ENCODE data around the gene TRUB2.
"Not testable (repeated sequence)": the region's sequence is repeated elsewhere in the genome, so short reads cannot be mapped to it uniquely, and the experiment has no call there.

DNA sequence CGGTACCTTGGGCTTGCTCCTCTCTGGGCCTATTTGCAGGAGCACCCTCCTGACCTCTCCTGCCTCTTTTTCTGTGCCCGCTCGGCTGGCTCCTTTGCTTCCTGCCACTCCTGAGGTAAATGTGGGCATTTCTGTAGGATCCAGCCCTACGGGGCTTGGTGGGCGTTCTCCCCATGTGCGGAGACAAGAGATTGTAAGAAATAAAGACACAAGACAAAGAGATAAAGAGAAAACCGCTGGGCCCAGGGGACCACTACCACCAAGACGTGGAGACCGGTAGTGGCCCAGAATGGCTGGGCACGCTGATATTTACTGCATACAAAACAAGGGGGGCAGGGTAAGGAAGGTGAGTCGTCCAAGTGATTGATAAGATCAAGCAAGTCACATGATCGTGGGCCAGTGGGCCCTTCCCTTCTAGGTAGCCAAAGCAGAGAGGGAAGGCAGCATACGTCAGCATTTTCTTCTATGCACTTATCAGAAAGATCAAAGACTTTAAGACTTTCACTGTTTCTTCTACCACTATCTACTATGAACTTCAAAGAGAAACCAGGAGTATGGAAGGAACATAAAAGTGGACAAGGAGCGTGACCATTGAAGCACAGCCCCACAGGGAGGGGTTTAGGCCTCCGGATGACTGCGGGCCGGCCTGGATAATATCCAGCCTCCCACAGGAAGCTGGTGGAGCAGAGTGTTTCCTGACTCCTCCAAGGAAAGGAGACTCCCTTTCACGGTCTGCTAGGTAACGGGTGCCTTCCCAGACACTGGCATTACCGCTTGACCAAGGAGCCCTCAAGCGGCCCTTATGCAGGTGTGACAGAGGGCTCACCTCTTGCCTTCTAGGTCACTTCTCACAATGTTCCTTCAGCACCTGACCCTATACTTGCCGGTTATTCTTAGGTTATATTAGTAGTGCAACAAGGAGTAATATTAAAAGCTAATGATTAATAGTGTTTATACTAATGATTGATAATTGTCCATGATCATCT is 42.9 kb downstream of the TRUB2 start:
- TF ChIP-seq, protein P1, sequence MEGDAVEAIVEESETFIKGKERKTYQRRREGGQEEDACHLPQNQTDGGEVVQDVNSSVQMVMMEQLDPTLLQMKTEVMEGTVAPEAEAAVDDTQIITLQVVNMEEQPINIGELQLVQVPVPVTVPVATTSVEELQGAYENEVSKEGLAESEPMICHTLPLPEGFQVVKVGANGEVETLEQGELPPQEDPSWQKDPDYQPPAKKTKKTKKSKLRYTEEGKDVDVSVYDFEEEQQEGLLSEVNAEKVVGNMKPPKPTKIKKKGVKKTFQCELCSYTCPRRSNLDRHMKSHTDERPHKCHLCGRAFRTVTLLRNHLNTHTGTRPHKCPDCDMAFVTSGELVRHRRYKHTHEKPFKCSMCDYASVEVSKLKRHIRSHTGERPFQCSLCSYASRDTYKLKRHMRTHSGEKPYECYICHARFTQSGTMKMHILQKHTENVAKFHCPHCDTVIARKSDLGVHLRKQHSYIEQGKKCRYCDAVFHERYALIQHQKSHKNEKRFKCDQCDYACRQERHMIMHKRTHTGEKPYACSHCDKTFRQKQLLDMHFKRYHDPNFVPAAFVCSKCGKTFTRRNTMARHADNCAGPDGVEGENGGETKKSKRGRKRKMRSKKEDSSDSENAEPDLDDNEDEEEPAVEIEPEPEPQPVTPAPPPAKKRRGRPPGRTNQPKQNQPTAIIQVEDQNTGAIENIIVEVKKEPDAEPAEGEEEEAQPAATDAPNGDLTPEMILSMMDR (IDR thresholded peaks at IDR 0.05): not testable (repeated sequence)
- TF ChIP-seq EZH2phosphoT487 (IDR thresholded peaks at IDR 0.05): not testable (repeated sequence)
